NCI-H2196 (cell line): ENCODE measurements around the gene PDE4A.
"Not testable (repeated sequence)": the region's sequence is repeated elsewhere in the genome, so short reads cannot be mapped to it uniquely, and the experiment has no call there.

Experiments used
- DNase-seq: peaks from one replicate; lab custom pipeline; 2025; ENCODE audit not compliant: unreplicated experiment; lab: John Stamatoyannopoulos, UW

Gene PDE4A

GRCh38 chr19:10461047-10461949, 41.0 kb downstream of the PDE4A start:
- peak; percentile 87 for DNase-seq

- not testable (repeated sequence) for DNase-seq
These were observed 41.7 kb downstream of the PDE4A start for GRCh38 chr19:10462042-10462441.

GRCh38 chr19:10462557-10462956, 42.2 kb downstream of the PDE4A start:
- DNase-seq = no peak

GRCh38 chr19:10464456-10464855, 44.1 kb downstream of the PDE4A start:
- no peak for DNase-seq

- no peak for DNase-seq
These were observed 46.9 kb downstream of the PDE4A start for GRCh38 chr19:10467104-10467706.

GRCh38 chr19:10468133-10468532, 47.8 kb downstream of the PDE4A start:
- no peak for DNase-seq

- peak; percentile 30 for DNase-seq
These were observed 51.6 kb downstream of the PDE4A start for GRCh38 chr19:10471909-10472308.

GRCh38 chr19:10473192-10473591, 52.9 kb downstream of the PDE4A start:
- no peak for DNase-seq

GRCh38 chr19:10474962-10475451, 54.7 kb downstream of the PDE4A start:
- no peak for DNase-seq

- DNase-seq = no peak
These were observed 58.1 kb downstream of the PDE4A start for GRCh38 chr19:10478476-10478875.

- peak; percentile 95 for DNase-seq
These were observed 58.6 kb downstream of the PDE4A start for GRCh38 chr19:10478903-10479384.

- DNase-seq = no peak
These were observed 66.2 kb downstream of the PDE4A start for GRCh38 chr19:10486551-10486950.

- DNase-seq = no peak
These were observed 71.2 kb downstream of the PDE4A start for GRCh38 chr19:10491472-10492047.

- DNase-seq = no peak
These were observed 77.0 kb downstream of the PDE4A start for GRCh38 chr19:10497371-10497770.

- DNase-seq = no peak
These were observed 79.4 kb downstream of the PDE4A start for GRCh38 chr19:10499550-10500246.

GRCh38 chr19:10500247-10500592, 79.9 kb downstream of the PDE4A start:
- no peak for DNase-seq

- peak; percentile 93 for DNase-seq
These were observed 81.7 kb downstream of the PDE4A start for GRCh38 chr19:10501971-10502523.

GRCh38 chr19:10502524-10503001, 82.2 kb downstream of the PDE4A start:
- DNase-seq = peak; percentile 96

GRCh38 chr19:10503002-10503789, 82.9 kb downstream of the PDE4A start, which contains the start of gene KEAP1:
TSS of gene KEAP1 (minus strand) at chr19:10503356. CDS start at chr19:10500033, 3,323 bp downstream.
- peak; percentile 65 for DNase-seq
